ENCODE data around the gene GLIS1. TPM values are rescaled to one million over a fixed set of nuclear protein-coding genes. Genes with fewer than 3 reads are reported as not detected.

Gene GLIS1
- polyA plus RNA-seq, 1 donor from 2014 or later, result not detected

DNA sequence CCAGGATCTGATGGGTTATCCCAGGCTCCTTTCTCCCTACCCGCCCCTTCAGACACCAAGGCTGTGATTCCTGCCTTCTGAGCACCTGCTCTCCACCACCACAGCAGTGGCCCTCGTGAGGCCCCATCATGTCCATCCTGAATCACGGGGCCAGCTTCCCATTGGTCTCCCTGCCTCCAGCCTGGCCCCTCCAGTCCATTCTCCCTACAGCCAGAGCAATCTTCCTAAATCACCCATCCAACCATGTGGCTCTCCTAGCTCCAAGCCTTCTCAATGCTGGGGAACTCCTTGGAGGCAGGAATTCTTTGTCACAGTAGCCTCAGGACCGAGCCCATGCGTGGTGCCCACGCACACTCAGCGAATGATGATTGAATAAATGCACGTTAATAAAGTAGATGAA is 8.9 kb upstream of the GLIS1 start:
- H3K36me3 ChIP-seq (ENCODE audit: insufficient read depth, low read length), result no peaks in the 10 kb centered on the region
- no peak overlapping the region for H3K27ac ChIP-seq (ENCODE audit: low read length)
- H3F3A ChIP-seq (ENCODE audit: insufficient read depth, low read length, poor library complexity, severe bottlenecking), result no peaks in the 10 kb centered on the region
- H2AFZ ChIP-seq (ENCODE audit: low read depth, low read length), result no peak overlapping the region
- H3K4me2 ChIP-seq (ENCODE audit: low read length), result no peak overlapping the region
- TF ChIP-seq CTCF (IDR thresholded peaks at IDR 0.05; ENCODE audit: poor library complexity, severe bottlenecking), result no peak
- TF ChIP-seq MXI1 (conservative IDR thresholded peaks at IDR 0.05; ENCODE audit: poor library complexity, severe bottlenecking), result no peak
- no peak for TF ChIP-seq TAF1 (IDR thresholded peaks at IDR 0.05; ENCODE audit: low read depth)
- no peak for TF ChIP-seq SMC3 (conservative IDR thresholded peaks at IDR 0.05; ENCODE audit: poor library complexity)
- no peaks in the 10 kb centered on the region for H4K20me1 ChIP-seq (ENCODE audit: insufficient read depth)
- no peaks in the 10 kb centered on the region for H3K9me2 ChIP-seq (ENCODE audit: insufficient read depth, low read length)
- H3K79me2 ChIP-seq (replicated peaks; ENCODE audit: insufficient read depth, low read length), result no peaks in the 10 kb centered on the region
- no peak overlapping the region for H3K9ac ChIP-seq (ENCODE audit: low read length)
- H3K9me3 ChIP-seq (ENCODE audit: low read length), result no peaks in the 10 kb centered on the region
- H3K4me3 ChIP-seq (ENCODE audit: low read length), result no peak overlapping the region
- H3K27me3 ChIP-seq (ENCODE audit: insufficient read depth, low read depth, low read length), result no peaks in the 10 kb centered on the region

- TF ChIP-seq SMC3 (conservative IDR thresholded peaks at IDR 0.05; ENCODE audit: poor library complexity) (no peak), EP300 (conservative IDR thresholded peaks at IDR 0.05; ENCODE audit: poor library complexity, severe bottlenecking) (no peak), MXI1 (conservative IDR thresholded peaks at IDR 0.05; ENCODE audit: poor library complexity, severe bottlenecking) (no peak), POLR2AphosphoS5 (IDR thresholded peaks at IDR 0.05) (no peak), RAD21 (conservative IDR thresholded peaks at IDR 0.05) (no peak), EZH2 (IDR thresholded peaks at IDR 0.05; ENCODE audit: borderline replicate concordance, insufficient read depth, low read length, poor library complexity, severe bottlenecking) (no peak), CTCF (IDR thresholded peaks at IDR 0.05; ENCODE audit: poor library complexity, severe bottlenecking) (no peak), TAF1 (IDR thresholded peaks at IDR 0.05; ENCODE audit: low read depth) (no peak)
- TF ChIP-seq, protein P1, sequence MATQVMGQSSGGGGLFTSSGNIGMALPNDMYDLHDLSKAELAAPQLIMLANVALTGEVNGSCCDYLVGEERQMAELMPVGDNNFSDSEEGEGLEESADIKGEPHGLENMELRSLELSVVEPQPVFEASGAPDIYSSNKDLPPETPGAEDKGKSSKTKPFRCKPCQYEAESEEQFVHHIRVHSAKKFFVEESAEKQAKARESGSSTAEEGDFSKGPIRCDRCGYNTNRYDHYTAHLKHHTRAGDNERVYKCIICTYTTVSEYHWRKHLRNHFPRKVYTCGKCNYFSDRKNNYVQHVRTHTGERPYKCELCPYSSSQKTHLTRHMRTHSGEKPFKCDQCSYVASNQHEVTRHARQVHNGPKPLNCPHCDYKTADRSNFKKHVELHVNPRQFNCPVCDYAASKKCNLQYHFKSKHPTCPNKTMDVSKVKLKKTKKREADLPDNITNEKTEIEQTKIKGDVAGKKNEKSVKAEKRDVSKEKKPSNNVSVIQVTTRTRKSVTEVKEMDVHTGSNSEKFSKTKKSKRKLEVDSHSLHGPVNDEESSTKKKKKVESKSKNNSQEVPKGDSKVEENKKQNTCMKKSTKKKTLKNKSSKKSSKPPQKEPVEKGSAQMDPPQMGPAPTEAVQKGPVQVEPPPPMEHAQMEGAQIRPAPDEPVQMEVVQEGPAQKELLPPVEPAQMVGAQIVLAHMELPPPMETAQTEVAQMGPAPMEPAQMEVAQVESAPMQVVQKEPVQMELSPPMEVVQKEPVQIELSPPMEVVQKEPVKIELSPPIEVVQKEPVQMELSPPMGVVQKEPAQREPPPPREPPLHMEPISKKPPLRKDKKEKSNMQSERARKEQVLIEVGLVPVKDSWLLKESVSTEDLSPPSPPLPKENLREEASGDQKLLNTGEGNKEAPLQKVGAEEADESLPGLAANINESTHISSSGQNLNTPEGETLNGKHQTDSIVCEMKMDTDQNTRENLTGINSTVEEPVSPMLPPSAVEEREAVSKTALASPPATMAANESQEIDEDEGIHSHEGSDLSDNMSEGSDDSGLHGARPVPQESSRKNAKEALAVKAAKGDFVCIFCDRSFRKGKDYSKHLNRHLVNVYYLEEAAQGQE (IDR thresholded peaks at IDR 0.05; ENCODE audit: borderline replicate concordance), result no peak
- Histone ChIP-seq H3K36me3 (ENCODE audit: insufficient read depth, low read length) (no peaks in the 10 kb centered on the region), H2AFZ (ENCODE audit: low read depth, low read length) (no peak overlapping the region), H3K4me3 (ENCODE audit: low read length) (no peak overlapping the region), H3K4me2 (ENCODE audit: low read length) (no peak overlapping the region), H3K9me2 (ENCODE audit: insufficient read depth, low read length) (no peaks in the 10 kb centered on the region), H4K20me1 (ENCODE audit: insufficient read depth) (no peaks in the 10 kb centered on the region), H3K9me3 (ENCODE audit: low read length) (no peaks in the 10 kb centered on the region), H3K79me2 (replicated peaks; ENCODE audit: insufficient read depth, low read length) (no peaks in the 10 kb centered on the region), H3K27ac (ENCODE audit: low read length) (no peak overlapping the region), H3F3A (ENCODE audit: insufficient read depth, low read length, poor library complexity, severe bottlenecking) (no peaks in the 10 kb centered on the region), H3K27me3 (ENCODE audit: insufficient read depth, low read depth, low read length) (peaks cover 47% of the 10 kb centered on the region), H3K9ac (ENCODE audit: low read length) (no peak overlapping the region)
Observed at GRCh38 chr1:53740621-53741105, 1.7 kb upstream of the GLIS1 start.

Data from neural cell (in vitro differentiated cells).